Testis (tissue), 2 donors: Measurements from ENCODE around the gene PGBD1.

ENCODE experiments used
- POLR2A ChIP-seq: fragments of 450-650 bp; IDR thresholded peaks from one replicate; pipeline ENCODE4 v1.6.1; 2017; ENCODE audit warnings: antibody characterized with exemption, mild to moderate bottlenecking, moderate library complexity
- TF ChIP-seq, protein P1 (sequence below), 3 experiments: fragments of 450-650 bp in 2 of 3; fragments of 200-600 bp in 1 of 3; sonication (generic) in 1 of 3; IDR thresholded peaks; one replicate each; pipeline ENCODE4 v1.5.1; 2016 to 2019; ENCODE audit warnings: antibody characterized with exemption in 3 of 3, mild to moderate bottlenecking in 2 of 3, moderate library complexity in 1 of 3

DNA sequence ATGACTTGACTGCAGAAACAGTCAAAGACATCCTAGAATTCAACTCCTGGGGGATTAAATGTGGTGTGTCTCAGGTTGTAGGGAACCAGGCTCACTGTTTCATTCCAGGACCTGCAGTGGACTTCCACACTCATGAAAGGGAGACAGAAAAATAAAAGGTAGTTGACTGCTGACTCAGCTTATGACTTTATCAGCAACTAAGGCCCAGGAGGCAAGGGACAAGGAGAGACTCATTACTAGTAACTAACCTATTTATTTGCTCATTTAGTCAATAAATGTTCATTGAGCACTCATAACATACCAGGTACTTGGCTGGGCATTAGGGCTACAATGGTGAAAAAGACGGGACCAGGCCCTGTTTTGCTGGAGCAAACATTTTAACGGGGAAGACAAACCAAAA, 51.7 kb downstream of the PGBD1 start:
- TF ChIP-seq, protein P1, sequence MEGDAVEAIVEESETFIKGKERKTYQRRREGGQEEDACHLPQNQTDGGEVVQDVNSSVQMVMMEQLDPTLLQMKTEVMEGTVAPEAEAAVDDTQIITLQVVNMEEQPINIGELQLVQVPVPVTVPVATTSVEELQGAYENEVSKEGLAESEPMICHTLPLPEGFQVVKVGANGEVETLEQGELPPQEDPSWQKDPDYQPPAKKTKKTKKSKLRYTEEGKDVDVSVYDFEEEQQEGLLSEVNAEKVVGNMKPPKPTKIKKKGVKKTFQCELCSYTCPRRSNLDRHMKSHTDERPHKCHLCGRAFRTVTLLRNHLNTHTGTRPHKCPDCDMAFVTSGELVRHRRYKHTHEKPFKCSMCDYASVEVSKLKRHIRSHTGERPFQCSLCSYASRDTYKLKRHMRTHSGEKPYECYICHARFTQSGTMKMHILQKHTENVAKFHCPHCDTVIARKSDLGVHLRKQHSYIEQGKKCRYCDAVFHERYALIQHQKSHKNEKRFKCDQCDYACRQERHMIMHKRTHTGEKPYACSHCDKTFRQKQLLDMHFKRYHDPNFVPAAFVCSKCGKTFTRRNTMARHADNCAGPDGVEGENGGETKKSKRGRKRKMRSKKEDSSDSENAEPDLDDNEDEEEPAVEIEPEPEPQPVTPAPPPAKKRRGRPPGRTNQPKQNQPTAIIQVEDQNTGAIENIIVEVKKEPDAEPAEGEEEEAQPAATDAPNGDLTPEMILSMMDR (IDR thresholded peaks at IDR 0.05): no peak
- TF ChIP-seq POLR2A: no peak
